GOT3 (cell line): Measurements from ENCODE around the gene RAMP3.
"Not testable (repeated sequence)": the region's sequence is repeated elsewhere in the genome, so short reads cannot be mapped to it uniquely, and the experiment has no call there.

Experiments
- DNase-seq: peaks from one replicate; lab custom pipeline; 2025; ENCODE audit warnings: mixed read lengths; lab: John Stamatoyannopoulos, UW

The RAMP3 gene

DNA sequence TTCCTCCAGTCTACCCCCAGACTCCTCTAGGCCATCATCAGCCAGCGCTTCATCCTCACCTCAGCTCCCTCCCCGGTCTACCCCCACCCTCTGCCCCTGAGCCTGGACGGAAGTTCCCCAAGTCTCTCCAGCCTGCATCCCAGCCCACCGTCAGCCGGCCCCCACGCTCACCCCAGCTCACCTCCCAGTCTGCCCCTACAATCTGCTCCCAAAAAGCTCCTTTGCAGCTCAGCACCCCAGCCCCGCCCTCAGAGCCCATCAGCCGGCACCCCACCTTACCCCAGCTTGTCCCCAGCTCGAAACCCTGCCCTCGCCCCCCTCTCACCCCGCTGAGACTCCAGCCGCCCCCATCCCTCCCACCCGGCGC is 322 bp upstream of the RAMP3 start:
- no peak for DNase-seq

DNA sequence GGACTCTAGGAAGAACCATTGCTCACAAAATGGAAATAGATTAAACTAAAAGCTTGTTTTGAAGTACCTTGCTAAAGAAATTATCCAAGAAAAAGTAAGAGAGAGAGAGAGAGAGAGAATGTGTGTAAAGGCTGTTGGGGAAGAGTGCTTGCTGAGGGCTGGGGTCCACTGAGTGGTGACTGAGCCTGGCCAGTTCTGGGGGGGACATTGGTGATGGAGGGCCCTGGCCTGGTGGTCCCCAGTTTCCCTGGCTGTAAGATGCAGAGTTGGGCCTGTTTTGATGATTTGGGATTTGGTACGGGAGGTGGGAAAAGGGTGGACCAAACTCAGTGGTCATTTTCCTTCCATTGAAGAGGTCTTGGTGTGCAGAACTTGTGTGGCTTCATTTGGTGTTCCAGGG is 880 bp downstream of the RAMP3 start:
- DNase-seq: no peak

- DNase-seq: no peak
Measured at GRCh38 chr7:45159296-45159695, 1.7 kb downstream of the RAMP3 start.

DNA sequence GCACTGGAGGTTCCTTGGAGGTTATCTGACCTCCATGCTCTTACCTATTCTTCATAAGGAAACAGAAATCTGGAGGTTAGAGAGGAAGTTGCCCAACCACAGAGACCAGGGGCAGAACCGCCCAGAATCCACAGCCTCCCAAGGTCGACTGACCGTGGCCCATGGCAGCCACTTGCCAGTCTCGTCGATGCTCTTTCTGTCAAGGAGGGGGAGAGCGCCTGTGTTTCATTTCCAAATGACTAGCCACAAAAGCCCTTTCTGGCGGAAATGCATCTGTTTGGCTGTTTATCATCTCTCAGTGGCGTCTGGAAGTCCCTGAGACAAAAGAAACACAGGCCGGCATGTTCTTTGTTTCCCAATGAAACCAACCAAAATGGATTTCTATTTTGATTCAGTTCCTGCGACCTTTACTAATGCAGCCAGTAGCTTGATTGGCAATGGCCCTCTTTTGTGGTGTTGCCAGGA is 2.9 kb downstream of the RAMP3 start:
- no peak for DNase-seq

GRCh38 chr7:45161138-45161537 is 3.5 kb downstream of the RAMP3 start:
- no peak for DNase-seq

DNA sequence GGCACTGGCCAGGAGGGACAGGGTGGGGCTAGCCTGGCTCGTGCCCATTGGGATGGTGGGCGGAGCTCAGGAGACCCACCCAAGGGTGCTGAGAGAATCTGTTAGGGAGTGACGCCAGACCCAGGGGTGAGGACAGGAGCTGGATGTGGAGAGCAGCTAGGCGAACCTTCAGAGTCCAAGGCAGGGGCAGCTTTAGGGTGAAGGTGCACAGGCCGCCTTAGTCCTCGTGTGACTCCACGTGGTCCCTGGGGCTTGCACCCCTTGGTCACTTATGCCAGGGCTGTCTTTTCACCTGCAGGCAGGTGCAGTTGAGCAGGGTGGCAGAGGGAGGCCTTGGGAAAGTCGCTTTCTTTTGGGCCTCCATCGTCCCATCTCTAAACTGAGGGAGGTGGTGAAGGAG is 4.3 kb downstream of the RAMP3 start:
- no peak for DNase-seq

DNA sequence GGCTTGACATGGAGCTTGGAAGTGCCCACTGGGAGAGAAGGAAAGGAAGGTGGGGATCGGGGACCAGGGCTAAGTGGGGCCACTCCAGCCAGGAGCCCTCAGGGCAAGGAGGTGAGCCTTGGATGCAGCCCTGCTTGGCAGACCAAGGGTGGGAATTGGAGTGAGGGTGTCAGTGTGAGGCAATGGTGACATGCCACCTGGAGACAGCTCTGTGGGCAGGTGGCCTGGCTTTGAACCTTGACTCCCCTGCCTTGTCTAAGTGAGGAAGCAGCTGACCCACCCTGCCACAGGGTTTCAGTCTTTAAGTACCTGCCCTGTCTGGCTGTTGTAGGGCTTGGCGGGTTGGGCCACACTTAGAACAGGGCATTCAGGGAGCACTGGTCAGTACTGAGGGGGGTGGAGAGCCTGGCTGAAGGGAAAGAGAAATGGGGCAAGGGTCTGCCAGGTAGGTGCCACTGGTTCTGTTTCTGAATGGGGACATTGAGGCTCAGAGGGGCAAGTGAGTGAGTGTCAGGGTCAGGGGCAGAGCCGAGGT is 4.8 kb downstream of the RAMP3 start:
- DNase-seq: no peak

GRCh38 chr7:45162943-45163691 is 5.5 kb downstream of the RAMP3 start:
- no peak for DNase-seq

DNA sequence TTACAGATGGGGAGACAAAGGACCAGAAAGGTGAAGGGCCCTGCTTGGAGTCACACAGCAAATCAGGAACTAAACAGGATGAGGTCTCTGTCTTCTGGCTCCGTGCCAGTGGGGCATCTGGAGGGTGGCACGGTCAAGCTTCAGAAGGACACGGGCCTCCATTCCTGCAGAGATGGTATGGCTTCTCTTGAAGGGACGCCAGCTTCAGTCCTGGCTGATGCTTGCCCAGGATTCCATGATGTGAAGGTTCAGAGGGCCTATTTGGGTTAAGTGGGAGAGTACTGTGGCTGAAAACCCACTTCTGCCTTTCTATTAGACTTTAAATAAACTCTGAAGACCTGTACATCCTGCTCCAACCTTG is 6.1 kb downstream of the RAMP3 start:
- no peak for DNase-seq

- not testable (repeated sequence) for DNase-seq
Measured at GRCh38 chr7:45164271-45164670, 6.7 kb downstream of the RAMP3 start.

DNA sequence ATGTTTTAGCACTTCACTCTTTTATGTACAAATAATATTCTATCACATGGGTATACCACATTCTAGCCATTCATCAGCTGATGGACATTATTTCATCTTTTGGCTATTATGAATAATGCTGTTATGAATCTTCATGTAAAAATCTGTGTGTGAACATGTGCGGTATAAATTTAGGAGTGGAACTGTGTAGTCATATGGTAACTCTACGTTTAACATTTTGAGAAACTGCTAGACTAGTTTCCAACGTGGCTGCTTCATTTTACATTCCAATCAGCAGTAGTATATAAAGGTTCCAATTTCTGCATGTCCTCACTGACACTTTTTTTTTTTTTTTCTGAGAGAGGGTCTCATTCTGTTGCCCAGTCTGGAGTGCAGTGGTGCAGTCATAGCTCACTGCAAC is 8.3 kb downstream of the RAMP3 start:
- no peak for DNase-seq

DNA sequence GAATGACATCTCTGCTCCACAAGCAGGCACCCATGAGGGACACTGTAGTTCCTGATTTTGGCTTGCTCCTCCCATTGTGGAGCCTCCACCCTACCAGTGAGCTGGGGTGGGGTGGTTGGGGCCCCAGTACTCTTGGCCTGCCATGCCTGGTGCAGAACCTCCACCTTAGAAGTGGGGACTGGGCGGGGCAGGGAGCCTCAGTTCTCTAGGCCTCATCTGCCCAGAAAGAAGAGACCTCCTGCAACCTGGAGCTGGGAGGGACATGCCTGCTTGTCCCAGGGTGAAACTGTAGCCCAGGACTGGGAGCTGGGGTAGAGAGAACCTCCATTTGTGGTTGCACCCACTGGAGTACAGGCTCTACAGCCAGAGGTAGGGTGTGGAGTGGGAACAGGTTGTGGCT is 14.4 kb downstream of the RAMP3 start:
- no peak for DNase-seq

- no peak for DNase-seq
Measured at GRCh38 chr7:45173596-45174327, 16.2 kb downstream of the RAMP3 start.

DNA sequence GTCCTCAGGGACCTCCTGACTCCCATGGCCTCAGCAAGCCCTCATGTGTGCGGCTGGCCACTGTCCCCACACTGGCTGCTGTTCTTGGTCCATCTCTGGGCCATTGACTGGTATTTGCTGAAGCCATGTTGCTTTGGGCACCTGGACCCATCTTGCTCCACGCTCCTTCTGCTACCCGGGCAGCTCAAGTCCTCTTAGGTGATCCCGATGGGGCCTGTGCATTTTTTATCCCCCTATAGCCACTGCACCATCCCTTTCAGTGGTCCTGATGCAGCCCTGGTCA is 16.7 kb downstream of the RAMP3 start:
- no peak for DNase-seq

DNA sequence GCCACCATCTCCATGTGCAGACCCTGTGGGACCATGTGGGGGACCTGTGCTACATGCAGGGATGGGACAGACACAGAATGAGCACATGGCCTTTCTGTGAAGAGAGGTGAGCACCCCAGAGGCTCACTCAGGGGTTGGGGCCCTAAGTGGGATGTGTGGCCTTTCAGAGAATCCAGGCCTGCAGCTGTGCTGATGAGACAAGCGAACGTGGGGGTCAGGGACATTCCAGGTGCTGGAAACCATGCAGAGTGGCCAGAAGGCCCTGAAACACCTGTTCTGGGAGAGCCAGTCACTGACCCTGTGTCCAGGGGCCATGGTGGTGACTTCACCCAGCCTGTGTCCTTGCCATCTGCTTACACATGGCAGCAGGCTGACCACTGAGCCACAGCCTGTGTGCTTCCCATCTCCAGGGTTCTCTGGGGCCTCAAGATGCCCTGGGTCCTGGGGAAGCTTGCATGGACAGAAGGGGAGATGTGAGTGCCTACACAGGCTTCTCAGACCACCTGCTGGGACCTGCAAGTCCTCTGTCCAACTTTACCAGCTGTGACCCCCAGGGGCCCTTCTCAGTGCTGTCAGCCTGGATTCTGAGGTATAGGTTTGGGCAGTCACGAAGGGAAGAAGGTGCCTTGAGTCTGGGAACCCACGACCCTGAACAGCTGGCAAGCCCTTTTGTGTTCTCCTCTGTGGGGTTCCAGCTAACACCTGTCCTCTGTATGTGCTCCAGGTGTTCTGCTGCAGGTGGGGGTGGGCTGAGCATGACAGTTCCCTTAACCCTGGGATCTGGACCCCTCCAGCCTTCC is 17.6 kb downstream of the RAMP3 start:
- DNase-seq: no peak

DNA sequence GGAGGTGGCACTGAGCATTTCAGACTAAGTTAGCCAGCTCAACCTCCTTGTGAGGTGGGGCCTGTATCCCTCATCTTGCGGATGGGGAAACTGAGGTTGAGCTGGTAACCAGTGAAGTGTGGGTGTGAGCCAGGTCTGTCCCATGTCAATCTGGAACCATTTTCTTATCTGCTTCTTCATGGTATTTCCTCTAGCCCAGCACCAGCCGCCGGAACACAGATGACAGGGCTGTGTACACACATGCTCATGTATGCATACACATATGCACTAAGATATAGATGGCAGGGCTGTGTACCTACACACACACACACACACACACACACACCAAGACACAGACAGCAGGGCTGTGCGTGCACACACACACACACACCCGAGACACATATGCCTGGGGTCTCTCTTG is 18.5 kb downstream of the RAMP3 start:
- DNase-seq: no peak

DNA sequence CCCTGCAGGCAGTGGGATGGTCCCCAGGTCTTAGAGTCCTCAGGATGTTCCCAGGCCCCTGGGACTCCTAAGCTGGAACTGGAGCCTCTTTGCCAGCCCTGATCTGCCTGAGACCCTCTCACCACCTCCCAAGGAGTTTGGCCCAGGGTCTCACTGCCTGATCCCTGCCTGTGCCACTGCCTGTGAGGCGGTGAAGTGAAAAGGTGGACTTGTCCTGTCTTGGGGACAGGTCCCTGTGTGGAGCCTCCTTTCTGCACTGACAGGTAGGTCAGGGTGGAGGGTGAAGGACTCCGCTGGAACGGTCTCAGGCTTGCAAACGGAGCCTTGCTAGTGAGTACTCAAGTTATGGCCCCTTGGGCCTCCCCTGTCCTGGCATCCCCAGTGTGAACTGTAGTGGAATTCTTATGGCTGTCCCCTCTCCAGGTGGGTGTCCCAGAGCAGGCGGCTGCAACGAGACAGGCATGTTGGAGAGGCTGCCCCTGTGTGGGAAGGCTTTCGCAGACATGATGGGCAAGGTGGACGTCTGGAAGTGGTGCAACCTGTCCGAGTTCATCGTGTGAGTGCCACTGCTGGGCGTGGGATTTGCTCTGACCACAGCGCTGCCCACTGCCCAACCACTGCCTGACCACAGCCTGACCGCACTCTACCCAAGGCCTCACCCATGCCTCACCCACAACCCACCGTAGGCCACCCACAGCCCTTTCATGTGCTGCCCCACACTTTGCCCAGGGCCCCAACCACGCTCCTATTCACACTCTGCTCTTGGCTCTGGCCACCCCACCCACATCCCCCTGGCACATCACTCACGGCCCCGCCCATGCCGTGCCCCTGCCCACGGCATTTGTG is 19.5 kb downstream of the RAMP3 start:
- DNase-seq: no peak

- DNase-seq: no peak
Measured at GRCh38 chr7:45177801-45178200, 20.2 kb downstream of the RAMP3 start.

- no peak for DNase-seq
Measured at GRCh38 chr7:45178241-45179225, 20.9 kb downstream of the RAMP3 start.

DNA sequence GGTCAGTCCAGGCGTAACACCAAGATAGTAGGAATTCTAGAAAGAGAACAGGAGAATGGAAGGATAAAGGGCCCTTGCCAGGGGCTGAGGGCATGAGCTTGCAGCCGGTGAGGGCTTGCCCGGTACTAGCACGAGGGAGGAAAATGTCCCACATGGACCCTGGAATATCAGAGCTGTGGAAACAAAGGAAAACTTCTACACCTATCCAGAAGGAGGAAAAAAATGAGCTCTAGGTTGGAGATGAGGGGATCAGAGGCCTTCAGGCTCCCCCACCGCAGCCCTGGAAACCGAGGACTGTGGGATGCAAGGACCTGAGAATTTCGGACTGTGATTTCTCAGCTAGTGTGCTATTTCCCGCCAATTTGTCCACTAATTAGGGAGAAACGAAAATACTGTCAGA is 22.1 kb downstream of the RAMP3 start:
- no peak for DNase-seq
